ENCODE data around the gene UBE2M.
"Not testable (repeated sequence)": the region's sequence is repeated elsewhere in the genome, so short reads cannot be mapped to it uniquely, and the experiment has no call there.

UBE2M gene

GRCh38 chr19:58511353-58512208 is 46.8 kb downstream of the UBE2M start, which contains the start of gene SLC27A5:
TSS of gene SLC27A5 (minus strand) at chr19:58511992. CDS start at chr19:58511955, 37 bp downstream.
- DNase-seq: no peak

DNA sequence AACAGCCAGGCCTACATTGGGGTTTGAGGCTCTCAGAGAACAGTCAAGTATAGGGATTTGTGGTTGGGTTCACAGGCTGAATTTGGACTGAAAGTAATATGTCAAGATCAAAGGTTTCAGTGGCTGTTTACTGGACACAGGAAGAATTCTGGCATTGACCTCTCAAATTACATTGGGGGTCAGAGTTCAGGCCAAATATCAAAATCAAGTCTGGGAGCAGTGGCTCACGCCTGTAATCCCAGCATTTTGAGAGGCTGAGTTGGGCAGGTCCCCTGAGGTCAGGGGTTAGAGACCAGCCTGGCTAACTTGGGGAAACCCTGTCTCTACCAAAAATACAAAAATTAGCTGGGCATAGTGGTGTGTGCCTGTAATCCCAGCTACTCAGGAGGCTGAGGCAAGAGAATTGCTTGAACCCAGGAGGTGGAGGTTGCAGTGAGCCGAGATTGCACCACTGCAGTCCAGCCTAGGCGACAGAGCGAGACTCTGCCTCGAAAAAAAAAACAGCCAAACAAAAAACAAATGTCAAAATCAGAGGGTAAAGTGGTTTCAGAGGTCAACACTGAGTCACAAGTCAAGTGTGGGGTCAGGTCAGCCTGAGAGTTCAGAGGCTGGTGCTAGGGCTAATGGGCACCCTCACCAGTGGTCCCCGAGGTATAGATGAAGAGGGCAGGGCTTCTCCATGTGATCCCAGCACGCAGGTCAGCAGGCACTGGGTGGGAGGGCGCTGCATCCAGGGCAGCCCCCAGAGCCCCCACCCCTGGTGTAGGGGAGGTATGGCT is 48.1 kb downstream of the UBE2M start:
- no peak for DNase-seq

DNA sequence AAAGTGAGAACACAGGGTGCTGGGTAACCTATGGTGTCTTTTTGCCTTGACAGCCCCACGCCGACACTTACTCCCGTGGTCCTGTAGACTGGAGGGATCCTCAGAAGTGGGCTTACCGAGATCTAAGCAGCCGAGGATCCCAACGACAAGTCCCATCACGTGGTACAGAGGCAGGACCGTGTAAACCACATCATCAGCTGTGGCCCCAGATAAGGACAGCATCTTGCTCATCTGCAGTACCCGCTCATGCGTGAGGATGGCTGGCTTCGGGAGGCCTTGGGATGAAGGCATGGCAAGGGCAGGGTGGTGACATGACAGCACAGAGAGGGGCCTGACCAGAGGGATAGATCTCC is 48.7 kb downstream of the UBE2M start:
- DNase-seq: no peak

DNA sequence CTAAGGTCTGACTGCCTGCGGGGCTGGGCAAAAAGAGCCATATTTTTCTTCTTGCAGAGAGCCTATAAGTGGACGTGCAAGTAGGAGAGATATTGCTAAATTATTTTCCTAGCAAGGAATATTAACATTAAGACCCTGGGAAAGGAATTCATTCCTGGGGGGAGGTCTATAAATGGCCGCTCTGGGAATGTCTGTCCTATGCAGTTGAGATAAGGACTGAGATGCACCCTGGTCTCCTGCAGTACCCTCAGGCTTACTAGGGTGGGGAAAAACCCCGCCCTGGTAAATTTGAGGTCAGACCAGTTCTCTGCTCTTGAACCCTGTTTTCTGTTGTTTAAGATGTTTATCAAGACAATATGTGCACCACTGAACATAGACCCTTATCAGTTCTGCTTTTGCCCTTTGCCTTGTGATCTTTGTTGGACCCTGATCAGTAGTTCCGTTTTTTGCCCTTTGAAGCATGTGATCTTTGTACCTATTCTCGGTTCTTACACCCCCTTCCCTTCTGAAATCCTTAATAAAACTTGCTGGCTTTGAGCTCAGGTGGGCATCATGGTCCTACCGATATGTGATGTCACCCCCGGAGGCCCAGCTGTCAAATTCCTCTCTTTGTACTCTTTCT is 50.7 kb downstream of the UBE2M start:
- DNase-seq: not testable (repeated sequence)

All from NCI-H1436 treated with DMSO at 0.1 percent for 48 hours (cell line).